Activated T-helper 17 cell treated with anti-CD3 and anti-CD28 coated beads, Interleukin-2, amount 50 U/mL, for 72 hours (primary cell): ENCODE results near the gene HMG20A. TPM values are rescaled to one million over a fixed set of nuclear protein-coding genes. Genes with fewer than 3 reads are reported as not detected.

Experiments
- ATAC-seq: fragments of 150-1000 bp; cut with Tn5 transposase; replicated peaks from 2 replicates; pipeline ENCODE4 v1.10.0; 2021; ENCODE audit warnings: mild to moderate bottlenecking, moderate library complexity
- H3K27ac Mint-ChIP-seq: one replicate; pipeline ENCODE4 v1.8.0; 2022; ENCODE audit warnings: mixed read lengths
- H3K27me3 Mint-ChIP-seq: one replicate; pipeline ENCODE4 v1.8.0; 2022; ENCODE audit warnings: mixed read lengths
- H3K36me3 Mint-ChIP-seq: one replicate; pipeline ENCODE4 v1.8.0; 2022; ENCODE audit warnings: low read depth, mild to moderate bottlenecking, mixed read lengths
- H3K4me1 Mint-ChIP-seq: one replicate; pipeline ENCODE4 v1.8.0; 2022; ENCODE audit warnings: mixed read lengths
- H3K4me3 Mint-ChIP-seq: one replicate; pipeline ENCODE4 v1.8.0; 2022; ENCODE audit warnings: mild to moderate bottlenecking, mixed read lengths
- H3K9me3 Mint-ChIP-seq: one replicate; pipeline ENCODE4 v1.8.0; 2022; ENCODE audit warnings: mixed read lengths
- total RNA-seq, 2 donors: library from RNA; stranded (reverse); gene quantifications; one replicate each; pipeline ENCODE4 v1.2.3, GENCODE V29; 2022

HMG20A gene
- total RNA-seq, 2 donors from 2014 or later = 30.4 to 31.2 TPM

- Mint-ChIP-seq H3K27me3 (no peaks in the 10 kb centered on the region), H3K36me3 (peaks cover 45% of the 10 kb centered on the region), H3K4me3 (no peak overlapping the region), H3K4me1 (peaks cover 13% of the 10 kb centered on the region), H3K9me3 (no peaks in the 10 kb centered on the region), H3K27ac (no peak overlapping the region)
- ATAC-seq = peak; percentile 71
Observed at GRCh38 chr15:77486542-77487468, 66.1 kb downstream of the HMG20A start.

- ATAC-seq = no peak
- Mint-ChIP-seq H3K4me1 (peaks cover 14% of the 10 kb centered on the region), H3K27ac (no peak overlapping the region), H3K4me3 (no peak overlapping the region), H3K9me3 (no peaks in the 10 kb centered on the region), H3K36me3 (peaks cover 38% of the 10 kb centered on the region), H3K27me3 (no peaks in the 10 kb centered on the region)
Observed at GRCh38 chr15:77487469-77487842, 66.8 kb downstream of the HMG20A start.

- Mint-ChIP-seq H3K36me3 (peaks cover 34% of the 10 kb centered on the region), H3K9me3 (no peaks in the 10 kb centered on the region), H3K4me3 (no peak overlapping the region), H3K27me3 (no peaks in the 10 kb centered on the region), H3K4me1 (peaks cover 18% of the 10 kb centered on the region), H3K27ac (no peak overlapping the region)
- no peak for ATAC-seq
Observed at GRCh38 chr15:77487888-77488287, 67.2 kb downstream of the HMG20A start.

- no peak overlapping the region for H3K27ac Mint-ChIP-seq
- no peak for ATAC-seq
- H3K36me3 Mint-ChIP-seq = peaks cover 16% of the 10 kb centered on the region
- no peaks in the 10 kb centered on the region for H3K27me3 Mint-ChIP-seq
- peaks cover 27% of the 10 kb centered on the region for H3K4me1 Mint-ChIP-seq
- no peaks in the 10 kb centered on the region for H3K9me3 Mint-ChIP-seq
- no peak overlapping the region for H3K4me3 Mint-ChIP-seq
Observed at GRCh38 chr15:77489647-77490046, 69.0 kb downstream of the HMG20A start.

- Mint-ChIP-seq H3K9me3 (no peaks in the 10 kb centered on the region), H3K36me3 (peaks cover 8% of the 10 kb centered on the region), H3K27ac (peak overlapping the region; percentile 9), H3K4me3 (no peak overlapping the region), H3K27me3 (no peaks in the 10 kb centered on the region), H3K4me1 (peaks cover 18% of the 10 kb centered on the region)
- ATAC-seq = peak; percentile 95
Observed at GRCh38 chr15:77493324-77493907, 72.7 kb downstream of the HMG20A start.

GRCh38 chr15:77494073-77494867 is 73.6 kb downstream of the HMG20A start:
- Mint-ChIP-seq H3K4me3 (no peak overlapping the region), H3K27ac (no peak overlapping the region), H3K9me3 (no peaks in the 10 kb centered on the region), H3K27me3 (no peaks in the 10 kb centered on the region), H3K4me1 (peaks cover 18% of the 10 kb centered on the region), H3K36me3 (peaks cover 8% of the 10 kb centered on the region)
- ATAC-seq = no peak

- H3K9me3 Mint-ChIP-seq = no peaks in the 10 kb centered on the region
- H3K4me1 Mint-ChIP-seq = peaks cover 18% of the 10 kb centered on the region
- peaks cover 8% of the 10 kb centered on the region for H3K36me3 Mint-ChIP-seq
Observed at GRCh38 chr15:77494964-77495363, 74.3 kb downstream of the HMG20A start.

GRCh38 chr15:77495838-77496596 is 75.3 kb downstream of the HMG20A start:
- Mint-ChIP-seq H3K27me3 (no peaks in the 10 kb centered on the region), H3K4me1 (peaks cover 14% of the 10 kb centered on the region), H3K9me3 (no peaks in the 10 kb centered on the region), H3K4me3 (no peak overlapping the region), H3K27ac (no peak overlapping the region), H3K36me3 (peaks cover under 1% of the 10 kb centered on the region)
- no peak for ATAC-seq

More at GRCh38 chr15:77494964-77495363, 74.3 kb downstream of the HMG20A start:
- no peaks in the 10 kb centered on the region for H3K27me3 Mint-ChIP-seq
- no peak for ATAC-seq
- H3K4me3 Mint-ChIP-seq = no peak overlapping the region
- no peak overlapping the region for H3K27ac Mint-ChIP-seq

- Mint-ChIP-seq H3K9me3 (no peaks in the 10 kb centered on the region), H3K4me1 (peaks cover 14% of the 10 kb centered on the region), H3K27me3 (no peaks in the 10 kb centered on the region), H3K36me3 (no peaks in the 10 kb centered on the region), H3K27ac (no peak overlapping the region), H3K4me3 (no peak overlapping the region)
- peak; percentile 67 for ATAC-seq
Observed at GRCh38 chr15:77496715-77497109, 76.0 kb downstream of the HMG20A start.

GRCh38 chr15:77497110-77497737 is 76.5 kb downstream of the HMG20A start:
- peaks cover 14% of the 10 kb centered on the region for H3K4me1 Mint-ChIP-seq
- H3K9me3 Mint-ChIP-seq = no peaks in the 10 kb centered on the region
- no peaks in the 10 kb centered on the region for H3K36me3 Mint-ChIP-seq
- H3K4me3 Mint-ChIP-seq = no peak overlapping the region
- no peak for ATAC-seq
- H3K27ac Mint-ChIP-seq = no peak overlapping the region
- no peaks in the 10 kb centered on the region for H3K27me3 Mint-ChIP-seq

GRCh38 chr15:77497942-77498361 is 77.3 kb downstream of the HMG20A start:
- no peak for ATAC-seq
- Mint-ChIP-seq H3K36me3 (no peaks in the 10 kb centered on the region), H3K9me3 (no peaks in the 10 kb centered on the region), H3K4me3 (no peak overlapping the region), H3K27ac (no peak overlapping the region), H3K4me1 (peaks cover 8% of the 10 kb centered on the region), H3K27me3 (no peaks in the 10 kb centered on the region)

GRCh38 chr15:77499087-77499760 is 78.5 kb downstream of the HMG20A start:
- Mint-ChIP-seq H3K9me3 (no peaks in the 10 kb centered on the region), H3K4me3 (no peak overlapping the region), H3K4me1 (no peaks in the 10 kb centered on the region), H3K36me3 (no peaks in the 10 kb centered on the region), H3K27ac (peak overlapping the region; percentile 12), H3K27me3 (no peaks in the 10 kb centered on the region)
- ATAC-seq = no peak

- no peaks in the 10 kb centered on the region for H3K27me3 Mint-ChIP-seq
- H3K4me3 Mint-ChIP-seq = no peak overlapping the region
- H3K9me3 Mint-ChIP-seq = no peaks in the 10 kb centered on the region
- ATAC-seq = no peak
- H3K4me1 Mint-ChIP-seq = no peaks in the 10 kb centered on the region
- no peak overlapping the region for H3K27ac Mint-ChIP-seq
- no peaks in the 10 kb centered on the region for H3K36me3 Mint-ChIP-seq
Observed at GRCh38 chr15:77500989-77501388, 80.3 kb downstream of the HMG20A start.
